Sigmoid colon (tissue), 3 donors: ENCODE data around the gene NAA80.

Source experiments
- CTCF ChIP-seq, 4 experiments: fragments of 450-650 bp in 3 of 4; fragments of 200-600 bp in 1 of 4; IDR thresholded peaks; one replicate each; pipeline ENCODE4 v1.5.1; 2016 to 2019; ENCODE audit warnings: antibody characterized with exemption in 4 of 4, mild to moderate bottlenecking in 3 of 4, moderate library complexity in 2 of 4
- POLR2A ChIP-seq, 2 donors: fragments of 450-650 bp; IDR thresholded peaks; one replicate each; pipeline ENCODE4 v1.6.1; 2016; ENCODE audit warnings: antibody characterized with exemption in 2 of 2, mild to moderate bottlenecking in 2 of 2, moderate library complexity in 2 of 2

- TF ChIP-seq CTCF (IDR thresholded peaks at IDR 0.05) (peak; percentile 40 to 68 (median 64)), POLR2A (IDR thresholded peaks at IDR 0.05) (no peak)
Measured at GRCh38 chr3:50274371-50275104, 24.7 kb downstream of the NAA80 start.
